Neutrophil (primary cell): ENCODE measurements around the gene KATNAL2.

Source experiments
- H3K27ac ChIP-seq: fragments of 200-600 bp; sonication (generic); 2 replicates; pipeline ENCODE4 v1.5.1; 2016; ENCODE audit warnings: mild to moderate bottlenecking, moderate library complexity
- H3K27me3 ChIP-seq: fragments of 200-600 bp; sonication (generic); 2 replicates; pipeline ENCODE4 v1.6.0; 2016; ENCODE audit warnings: mild to moderate bottlenecking
- H3K36me3 ChIP-seq: fragments of 200-600 bp; sonication (generic); 2 replicates; pipeline ENCODE4 v1.5.1; 2017
- H3K4me1 ChIP-seq, 2 experiments: fragments of 200-600 bp in 1 of 2; sonication (generic) in 1 of 2; 1 replicate in 1 of 2; 2 replicates in 1 of 2; pipeline versions ENCODE4 v1.5.1 to v1.6.1; 2013 to 2016; ENCODE audit warnings: low read depth in 1 of 2, low read length in 1 of 2, mild to moderate bottlenecking in 1 of 2, moderate library complexity in 1 of 2; ENCODE audit not compliant: control insufficient read depth in 1 of 2, insufficient read depth in 1 of 2
- H3K4me3 ChIP-seq, 2 experiments: fragments of 200-600 bp in 1 of 2; sonication (generic) in 1 of 2; 1 replicate in 1 of 2; 2 replicates in 1 of 2; pipeline ENCODE4 v1.5.1; 2013 to 2016; ENCODE audit warnings: low read depth in 1 of 2, low read length in 1 of 2, mild to moderate bottlenecking in 1 of 2, moderate library complexity in 1 of 2
- H3K9me3 ChIP-seq: fragments of 200-600 bp; sonication (generic); 2 replicates; pipeline ENCODE4 v1.5.1; 2016
- TF ChIP-seq, protein P1 (sequence below): fragments of 200-600 bp; sonication (generic); IDR thresholded peaks from 2 replicates; pipeline ENCODE4 v1.5.1; 2016; ENCODE audit warnings: antibody characterized with exemption

KATNAL2 gene

DNA sequence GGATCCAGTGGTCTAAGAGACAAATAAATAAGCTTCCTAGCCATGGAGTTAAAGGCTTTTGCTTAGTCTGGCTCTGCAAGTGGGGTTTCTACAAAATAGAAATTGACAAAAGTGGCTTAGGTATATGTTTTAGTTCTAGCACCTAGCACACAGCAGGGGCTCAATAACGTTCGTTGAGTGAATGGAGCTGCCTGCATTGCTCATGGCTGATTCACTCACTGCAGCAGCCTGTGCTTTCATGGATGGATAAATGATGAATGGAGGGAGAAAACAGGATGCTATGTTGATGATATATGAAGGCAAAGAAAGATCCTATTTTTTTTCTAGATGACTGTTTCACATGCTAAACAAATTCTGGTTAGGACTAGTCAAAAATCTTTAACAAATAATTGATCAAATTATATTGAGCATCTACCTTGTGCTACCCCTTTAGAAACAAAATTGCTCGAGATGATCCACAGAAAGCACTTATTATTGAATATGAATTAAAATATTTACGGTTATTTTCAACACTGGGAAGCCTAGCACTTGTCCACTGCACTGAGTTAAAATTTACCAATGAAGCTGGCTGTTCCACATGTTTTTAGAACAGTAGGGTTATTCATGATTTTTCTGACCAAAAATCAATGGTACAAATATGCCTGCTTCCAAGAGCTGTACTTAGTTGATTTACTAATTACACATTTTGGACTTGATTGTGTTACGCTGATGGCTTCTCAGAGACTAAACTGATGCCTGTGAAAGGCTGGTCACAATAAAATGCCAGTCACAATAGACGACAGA, 193.3 kb downstream of the KATNAL2 start:
- no peak overlapping the region for H3K4me3 ChIP-seq
- H3K36me3 ChIP-seq = peaks cover 87% of the 10 kb centered on the region
- H3K9me3 ChIP-seq = no peaks in the 10 kb centered on the region
- TF ChIP-seq, protein P1, sequence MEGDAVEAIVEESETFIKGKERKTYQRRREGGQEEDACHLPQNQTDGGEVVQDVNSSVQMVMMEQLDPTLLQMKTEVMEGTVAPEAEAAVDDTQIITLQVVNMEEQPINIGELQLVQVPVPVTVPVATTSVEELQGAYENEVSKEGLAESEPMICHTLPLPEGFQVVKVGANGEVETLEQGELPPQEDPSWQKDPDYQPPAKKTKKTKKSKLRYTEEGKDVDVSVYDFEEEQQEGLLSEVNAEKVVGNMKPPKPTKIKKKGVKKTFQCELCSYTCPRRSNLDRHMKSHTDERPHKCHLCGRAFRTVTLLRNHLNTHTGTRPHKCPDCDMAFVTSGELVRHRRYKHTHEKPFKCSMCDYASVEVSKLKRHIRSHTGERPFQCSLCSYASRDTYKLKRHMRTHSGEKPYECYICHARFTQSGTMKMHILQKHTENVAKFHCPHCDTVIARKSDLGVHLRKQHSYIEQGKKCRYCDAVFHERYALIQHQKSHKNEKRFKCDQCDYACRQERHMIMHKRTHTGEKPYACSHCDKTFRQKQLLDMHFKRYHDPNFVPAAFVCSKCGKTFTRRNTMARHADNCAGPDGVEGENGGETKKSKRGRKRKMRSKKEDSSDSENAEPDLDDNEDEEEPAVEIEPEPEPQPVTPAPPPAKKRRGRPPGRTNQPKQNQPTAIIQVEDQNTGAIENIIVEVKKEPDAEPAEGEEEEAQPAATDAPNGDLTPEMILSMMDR = no peak
- H3K4me1 ChIP-seq = no peaks in the 10 kb centered on the region
- no peaks in the 10 kb centered on the region for H3K27me3 ChIP-seq
- no peak overlapping the region for H3K27ac ChIP-seq

DNA sequence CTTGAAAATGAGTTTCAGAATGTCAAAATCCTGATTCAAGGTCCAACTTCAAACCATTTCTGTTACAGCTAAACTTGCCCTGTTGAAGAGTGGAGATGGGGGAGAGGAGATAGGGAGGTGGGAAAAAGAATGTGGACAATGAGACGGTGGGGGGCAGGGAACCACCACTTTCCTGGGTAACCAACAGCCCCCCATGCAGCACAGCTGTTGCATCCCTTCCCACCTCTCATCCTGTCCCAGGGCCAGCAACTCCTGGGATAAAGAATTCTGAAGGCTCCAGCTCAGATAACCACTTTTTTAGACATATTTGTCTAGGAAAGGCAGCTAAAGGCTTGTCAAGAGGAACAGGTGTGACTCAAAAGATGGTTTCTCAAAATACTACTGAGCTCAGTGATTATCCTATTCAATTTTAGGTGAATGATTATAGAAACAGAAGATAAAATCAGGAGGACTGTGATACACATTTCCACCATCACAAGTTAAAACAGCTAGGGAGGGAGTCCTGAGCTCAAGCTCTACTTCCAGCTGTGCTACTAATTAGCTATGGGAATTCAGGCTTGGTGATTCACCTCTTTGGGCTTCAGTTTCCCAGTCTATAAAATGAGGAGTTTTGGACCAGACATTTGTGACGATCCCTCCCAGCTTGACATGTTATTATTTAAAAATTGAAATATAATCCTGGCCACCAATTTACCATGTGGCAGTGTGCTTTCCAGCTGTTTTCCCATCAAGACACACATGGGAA, 196.6 kb downstream of the KATNAL2 start:
- H3K36me3 ChIP-seq = peaks cover 56% of the 10 kb centered on the region

DNA sequence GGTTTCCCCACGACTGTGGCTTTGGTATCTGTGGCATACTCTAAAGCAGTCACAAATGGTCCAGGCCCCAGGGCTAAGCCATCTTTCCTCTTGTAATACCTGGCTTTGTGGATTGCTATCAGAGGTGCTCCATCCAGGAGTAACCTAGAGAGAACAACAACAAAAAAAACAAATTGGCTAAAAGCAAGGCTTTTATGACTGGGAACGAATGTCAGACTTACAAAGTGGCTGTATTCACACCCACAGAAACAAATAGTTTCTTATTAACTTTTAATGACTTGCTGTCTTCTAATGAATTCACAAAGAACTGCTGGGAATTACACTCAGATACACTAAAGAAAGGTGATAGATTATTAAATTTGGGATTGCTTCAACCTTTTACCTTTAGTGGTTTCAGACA, 197.8 kb downstream of the KATNAL2 start:
- H3K27me3 ChIP-seq = no peaks in the 10 kb centered on the region
- H3K27ac ChIP-seq = no peak overlapping the region
- TF ChIP-seq, protein P1 = no peak
- H3K9me3 ChIP-seq = no peaks in the 10 kb centered on the region
- peaks cover 52% of the 10 kb centered on the region for H3K36me3 ChIP-seq
- H3K4me1 ChIP-seq = peaks cover 0 to 7% of the 10 kb centered on the region in 2 experiments
- H3K4me3 ChIP-seq = no peak overlapping the region

More for the DNA sequence above, 196.6 kb downstream of the KATNAL2 start:
- Histone ChIP-seq H3K27ac (no peak overlapping the region), H3K9me3 (no peaks in the 10 kb centered on the region), H3K27me3 (no peaks in the 10 kb centered on the region), H3K4me1 (peaks cover 0 to 7% of the 10 kb centered on the region in 2 experiments), H3K4me3 (no peak overlapping the region)
- TF ChIP-seq, protein P1 = no peak

DNA sequence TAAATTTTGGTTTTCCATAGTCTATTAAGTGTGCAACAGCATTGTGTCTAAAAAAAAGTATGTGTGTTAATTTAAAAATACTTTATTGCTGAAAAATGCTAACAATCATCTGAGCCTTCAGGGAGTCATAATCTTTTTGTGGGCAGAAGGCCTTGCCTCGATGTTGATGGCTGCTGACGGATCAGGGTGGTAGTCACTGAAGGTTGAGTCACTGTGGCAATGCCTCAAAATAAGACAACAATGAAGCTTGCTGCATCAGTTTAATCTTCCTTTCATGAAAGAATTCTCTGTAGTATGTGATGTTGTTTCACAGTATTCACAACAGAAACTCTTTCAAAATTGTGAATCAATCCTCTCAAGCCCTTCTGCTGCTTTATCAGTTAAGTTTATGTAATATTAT, 201.6 kb downstream of the KATNAL2 start:
- Histone ChIP-seq H3K36me3 (peaks cover 17% of the 10 kb centered on the region), H3K9me3 (no peaks in the 10 kb centered on the region), H3K4me3 (no peak overlapping the region), H3K27ac (no peak overlapping the region), H3K27me3 (no peaks in the 10 kb centered on the region), H3K4me1 (peaks cover 0 to 14% of the 10 kb centered on the region in 2 experiments)
- TF ChIP-seq, protein P1 = no peak

DNA sequence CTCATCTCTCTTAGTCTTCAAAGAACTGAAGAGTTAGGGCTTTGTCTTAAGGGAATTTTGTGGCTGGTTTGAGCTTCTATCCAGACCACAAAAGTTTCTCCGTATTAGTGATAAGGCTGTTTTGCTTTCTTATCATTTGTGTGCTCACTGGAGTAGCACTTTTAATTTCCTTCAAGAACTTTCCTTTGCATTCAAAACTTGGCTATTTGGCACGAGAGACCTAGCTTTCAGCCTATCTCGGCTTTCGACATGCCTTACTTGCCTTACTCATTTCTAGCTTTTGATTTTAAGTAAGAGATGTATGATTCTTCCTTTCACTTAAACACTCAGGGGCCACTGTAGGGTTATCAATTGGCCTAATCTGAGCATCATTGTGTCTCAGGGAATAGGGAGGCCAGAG, 203.0 kb downstream of the KATNAL2 start:
- no peaks in the 10 kb centered on the region for H3K27me3 ChIP-seq
- peaks cover 5% of the 10 kb centered on the region for H3K36me3 ChIP-seq
- peaks cover 0 to 14% of the 10 kb centered on the region in 2 experiments for H3K4me1 ChIP-seq
- H3K4me3 ChIP-seq = no peak overlapping the region
- H3K9me3 ChIP-seq = no peaks in the 10 kb centered on the region
- H3K27ac ChIP-seq = no peak overlapping the region
- TF ChIP-seq, protein P1 = no peak
